Neural progenitor cell (in vitro differentiated cells): ENCODE data around the gene KRTAP6-1. TPM values are rescaled to one million over a fixed set of nuclear protein-coding genes. Genes with fewer than 3 reads are reported as not detected.

Source experiments
- DNase-seq: peaks from one replicate; pipeline ENCODE4 v3.0.0-alpha.2; 2016; ENCODE audit warnings: low spot score
- H2AFZ ChIP-seq: fragments of 200-600 bp; sonication (generic); replicated peaks from 2 replicates; pipeline ENCODE4 v1.6.1; 2016; ENCODE audit warnings: antibody characterized with exemption
- H3F3A ChIP-seq: fragments of 200-600 bp; sonication (generic); 2 replicates; pipeline ENCODE4 v1.6.1; 2016; ENCODE audit warnings: antibody characterized with exemption, low read depth
- H3K27ac ChIP-seq: fragments of 200-600 bp; sonication (generic); 2 replicates; pipeline ENCODE4 v1.5.1; 2016; ENCODE audit warnings: mild to moderate bottlenecking
- H3K27me3 ChIP-seq: fragments of 200-600 bp; sonication (generic); 2 replicates; pipeline ENCODE4 v1.6.1; 2016; ENCODE audit warnings: mild to moderate bottlenecking, moderate library complexity
- H3K36me3 ChIP-seq: fragments of 200-600 bp; sonication (generic); 2 replicates; pipeline ENCODE4 v1.5.1; 2016
- H3K4me1 ChIP-seq: fragments of 200-600 bp; sonication (generic); 2 replicates; pipeline ENCODE4 v1.6.1; 2016; ENCODE audit warnings: mixed run types
- H3K4me2 ChIP-seq: fragments of 200-600 bp; sonication (generic); 2 replicates; pipeline ENCODE4 v1.6.1; 2016
- H3K4me3 ChIP-seq: fragments of 200-600 bp; sonication (generic); 2 replicates; pipeline ENCODE4 v1.5.1; 2016
- H3K79me2 ChIP-seq: fragments of 200-600 bp; sonication (generic); 2 replicates; pipeline ENCODE4 v1.6.1; 2016; ENCODE audit warnings: low read depth
- H3K9ac ChIP-seq: fragments of 200-600 bp; sonication (generic); 2 replicates; pipeline ENCODE4 v1.6.1; 2016
- H3K9me3 ChIP-seq: fragments of 200-600 bp; sonication (generic); 2 replicates; pipeline ENCODE4 v1.5.1; 2016; ENCODE audit warnings: low read depth
- H4K20me1 ChIP-seq: fragments of 200-600 bp; sonication (generic); 2 replicates; pipeline ENCODE4 v1.6.1; 2016; ENCODE audit warnings: low read depth
- H3K27ac Mint-ChIP-seq: 3 replicates; pipeline ENCODE4 v1.8.0; 2021; ENCODE audit warnings: mixed read lengths
- H3K27me3 Mint-ChIP-seq: 2 replicates; pipeline ENCODE4 v1.8.0; 2022; ENCODE audit warnings: low read depth, mild to moderate bottlenecking, inconsistent platforms, moderate library complexity, mixed read lengths; ENCODE audit not compliant: insufficient read depth
- H3K36me3 Mint-ChIP-seq: 3 replicates; pipeline ENCODE4 v1.8.0; 2021; ENCODE audit warnings: mixed read lengths
- H3K4me1 Mint-ChIP-seq: 3 replicates; pipeline ENCODE4 v1.8.0; 2021; ENCODE audit warnings: mixed read lengths
- H3K4me3 Mint-ChIP-seq: 3 replicates; pipeline ENCODE4 v1.8.0; 2021; ENCODE audit warnings: mild to moderate bottlenecking, moderate library complexity, mixed read lengths
- H3K9me3 Mint-ChIP-seq: 3 replicates; pipeline ENCODE4 v1.8.0; 2020; ENCODE audit warnings: mixed read lengths
- EZH2 ChIP-seq: fragments of 200-600 bp; sonication (generic); IDR thresholded peaks from 2 replicates; pipeline ENCODE4 v1.6.1; 2017; ENCODE audit warnings: antibody characterized with exemption, mild to moderate bottlenecking, moderate library complexity
- EZH2phosphoT487 ChIP-seq: fragments of 200-600 bp; sonication (generic); IDR thresholded peaks from 2 replicates; pipeline ENCODE4 v1.6.1; 2017; ENCODE audit warnings: antibody characterized with exemption
- total RNA-seq: library from RNA; depleted of rRNA; stranded (reverse); fragments of >200 nt; gene quantifications from 2 replicates; pipeline ENCODE4 v1.2.3, GENCODE V29; 2015; ENCODE audit warnings: low replicate concordance
- TF ChIP-seq, protein P1 (sequence below): fragments of 200-600 bp; sonication (generic); IDR thresholded peaks from 2 replicates; pipeline ENCODE4 v1.5.1; 2017; ENCODE audit warnings: antibody characterized with exemption, mild to moderate bottlenecking

Gene KRTAP6-1
- total RNA-seq, 1 donor from 2014 or later, result not detected

DNA sequence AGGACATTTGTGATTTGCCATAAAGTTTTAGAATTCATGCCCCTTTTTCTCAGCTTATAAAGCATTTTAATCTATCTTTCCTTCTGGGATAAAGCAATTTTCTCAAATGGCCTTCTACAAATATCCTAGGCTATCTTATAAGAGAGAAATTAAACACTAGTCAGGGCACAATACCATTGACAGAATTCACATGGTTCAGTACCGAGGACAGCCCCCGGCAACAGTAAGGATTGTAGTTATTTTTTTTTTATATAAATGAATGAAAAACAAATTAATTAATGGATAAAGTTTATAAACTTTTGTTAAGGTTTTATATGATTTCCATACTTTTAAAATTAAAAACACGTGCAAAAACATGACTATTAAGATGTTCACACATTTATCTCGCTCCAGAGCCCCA lies 14.4 kb upstream of the KRTAP6-1 start:
- no peak overlapping the region for H3K4me2 ChIP-seq
- no peaks in the 10 kb centered on the region for H3K79me2 ChIP-seq
- no peak overlapping the region for H3K27ac Mint-ChIP-seq
- no peak overlapping the region for H3K4me3 Mint-ChIP-seq
- no peak overlapping the region for H2AFZ ChIP-seq
- H3K27ac ChIP-seq, result no peak overlapping the region
- no peaks in the 10 kb centered on the region for H3K36me3 ChIP-seq
- no peak for DNase-seq
- no peaks in the 10 kb centered on the region for H3K27me3 ChIP-seq
- no peaks in the 10 kb centered on the region for H3K4me1 ChIP-seq
- peaks cover 3% of the 10 kb centered on the region for H3K9me3 ChIP-seq
- H3K9ac ChIP-seq, result no peak overlapping the region
- no peaks in the 10 kb centered on the region for H3K4me1 Mint-ChIP-seq
- TF ChIP-seq, protein P1, sequence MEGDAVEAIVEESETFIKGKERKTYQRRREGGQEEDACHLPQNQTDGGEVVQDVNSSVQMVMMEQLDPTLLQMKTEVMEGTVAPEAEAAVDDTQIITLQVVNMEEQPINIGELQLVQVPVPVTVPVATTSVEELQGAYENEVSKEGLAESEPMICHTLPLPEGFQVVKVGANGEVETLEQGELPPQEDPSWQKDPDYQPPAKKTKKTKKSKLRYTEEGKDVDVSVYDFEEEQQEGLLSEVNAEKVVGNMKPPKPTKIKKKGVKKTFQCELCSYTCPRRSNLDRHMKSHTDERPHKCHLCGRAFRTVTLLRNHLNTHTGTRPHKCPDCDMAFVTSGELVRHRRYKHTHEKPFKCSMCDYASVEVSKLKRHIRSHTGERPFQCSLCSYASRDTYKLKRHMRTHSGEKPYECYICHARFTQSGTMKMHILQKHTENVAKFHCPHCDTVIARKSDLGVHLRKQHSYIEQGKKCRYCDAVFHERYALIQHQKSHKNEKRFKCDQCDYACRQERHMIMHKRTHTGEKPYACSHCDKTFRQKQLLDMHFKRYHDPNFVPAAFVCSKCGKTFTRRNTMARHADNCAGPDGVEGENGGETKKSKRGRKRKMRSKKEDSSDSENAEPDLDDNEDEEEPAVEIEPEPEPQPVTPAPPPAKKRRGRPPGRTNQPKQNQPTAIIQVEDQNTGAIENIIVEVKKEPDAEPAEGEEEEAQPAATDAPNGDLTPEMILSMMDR, result no peak
- no peak for TF ChIP-seq EZH2phosphoT487
- no peak for TF ChIP-seq EZH2
- H3K27me3 Mint-ChIP-seq, result peaks cover 2% of the 10 kb centered on the region
- H3F3A ChIP-seq, result no peaks in the 10 kb centered on the region
- no peak overlapping the region for H3K4me3 ChIP-seq
- no peaks in the 10 kb centered on the region for H3K36me3 Mint-ChIP-seq
- no peaks in the 10 kb centered on the region for H4K20me1 ChIP-seq
- peaks cover 3% of the 10 kb centered on the region for H3K9me3 Mint-ChIP-seq

DNA sequence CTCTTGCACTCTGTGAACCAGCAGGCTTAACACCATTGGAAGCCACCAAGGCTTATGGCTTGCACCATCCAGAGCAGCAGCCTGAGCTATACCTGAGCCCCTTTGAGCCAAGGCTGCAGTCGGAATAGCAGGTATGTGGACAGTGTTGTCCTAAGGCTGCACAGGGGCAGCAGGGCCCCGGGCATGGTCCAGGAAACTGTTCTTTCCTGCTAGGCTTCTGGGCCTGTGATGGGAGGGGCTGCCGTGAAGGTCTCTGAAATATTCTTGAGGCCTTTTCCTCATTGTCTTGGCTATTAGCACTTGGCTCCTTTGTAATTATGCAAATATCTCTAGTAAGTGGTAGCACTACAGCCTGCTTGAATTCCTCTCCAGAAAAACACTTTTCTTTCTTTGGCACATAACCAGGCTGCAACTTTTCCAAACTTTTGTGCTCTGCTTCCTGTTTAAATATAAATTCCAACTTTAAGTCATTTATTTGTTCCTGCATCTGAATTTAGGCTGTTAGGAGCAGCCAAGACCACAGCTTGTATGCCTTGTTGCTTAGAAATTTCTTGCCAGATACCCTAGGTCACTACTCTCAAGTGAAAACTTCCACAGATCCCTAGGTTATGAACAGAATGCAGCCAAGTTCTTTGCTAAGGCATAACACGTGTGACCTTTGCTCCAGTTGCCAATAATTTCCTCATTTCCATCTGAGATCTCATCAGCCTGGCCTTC lies 11.9 kb upstream of the KRTAP6-1 start:
- Histone ChIP-seq H3K36me3 (no peaks in the 10 kb centered on the region), H3K9me3 (peaks cover 3% of the 10 kb centered on the region), H3K4me3 (no peak overlapping the region), H3F3A (no peaks in the 10 kb centered on the region), H3K4me2 (no peak overlapping the region), H3K27me3 (no peaks in the 10 kb centered on the region), H3K79me2 (no peaks in the 10 kb centered on the region), H4K20me1 (no peaks in the 10 kb centered on the region), H2AFZ (no peak overlapping the region), H3K9ac (no peak overlapping the region), H3K27ac (no peak overlapping the region), H3K4me1 (no peaks in the 10 kb centered on the region)
- DNase-seq, result no peak
- peaks cover 3% of the 10 kb centered on the region for H3K9me3 Mint-ChIP-seq
- no peak for TF ChIP-seq EZH2
- no peak overlapping the region for H3K4me3 Mint-ChIP-seq
- H3K27me3 Mint-ChIP-seq, result peaks cover 2% of the 10 kb centered on the region
- no peak overlapping the region for H3K27ac Mint-ChIP-seq
- H3K36me3 Mint-ChIP-seq, result no peaks in the 10 kb centered on the region
- H3K4me1 Mint-ChIP-seq, result no peaks in the 10 kb centered on the region

DNA sequence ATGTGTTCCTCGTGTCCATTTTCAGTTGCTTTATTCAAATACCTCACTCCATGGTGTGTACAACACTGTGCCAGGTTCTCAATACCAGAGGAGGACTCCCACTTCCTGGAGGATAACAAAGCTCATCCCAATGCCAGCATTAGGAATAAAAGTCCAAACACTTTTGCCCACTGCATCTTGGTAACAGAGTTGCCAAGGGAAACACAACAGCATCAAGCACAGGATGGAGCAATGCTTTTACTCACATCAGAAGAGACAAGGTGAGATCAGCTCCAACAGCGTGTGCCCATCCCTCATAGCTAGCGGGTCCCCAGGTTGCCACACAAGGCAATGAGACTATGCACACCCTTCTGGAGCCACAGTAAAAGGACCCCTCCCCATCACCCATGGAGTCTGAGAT lies 9.6 kb upstream of the KRTAP6-1 start:
- Histone ChIP-seq H3K27me3 (no peaks in the 10 kb centered on the region), H4K20me1 (no peaks in the 10 kb centered on the region), H3K9me3 (peaks cover 13% of the 10 kb centered on the region), H3K79me2 (no peaks in the 10 kb centered on the region), H3F3A (no peaks in the 10 kb centered on the region), H3K4me1 (no peaks in the 10 kb centered on the region), H3K9ac (no peak overlapping the region), H3K36me3 (no peaks in the 10 kb centered on the region), H3K27ac (no peak overlapping the region), H3K4me2 (no peak overlapping the region), H3K4me3 (no peak overlapping the region), H2AFZ (no peak overlapping the region)
- H3K27ac Mint-ChIP-seq, result no peak overlapping the region
- H3K4me3 Mint-ChIP-seq, result no peak overlapping the region
- peaks cover 3% of the 10 kb centered on the region for H3K9me3 Mint-ChIP-seq
- DNase-seq, result no peak
- no peaks in the 10 kb centered on the region for H3K4me1 Mint-ChIP-seq
- no peak for TF ChIP-seq EZH2
- no peak for TF ChIP-seq EZH2phosphoT487
- TF ChIP-seq, protein P1, result no peak
- H3K36me3 Mint-ChIP-seq, result no peaks in the 10 kb centered on the region
- H3K27me3 Mint-ChIP-seq, result peaks cover 2% of the 10 kb centered on the region

DNA sequence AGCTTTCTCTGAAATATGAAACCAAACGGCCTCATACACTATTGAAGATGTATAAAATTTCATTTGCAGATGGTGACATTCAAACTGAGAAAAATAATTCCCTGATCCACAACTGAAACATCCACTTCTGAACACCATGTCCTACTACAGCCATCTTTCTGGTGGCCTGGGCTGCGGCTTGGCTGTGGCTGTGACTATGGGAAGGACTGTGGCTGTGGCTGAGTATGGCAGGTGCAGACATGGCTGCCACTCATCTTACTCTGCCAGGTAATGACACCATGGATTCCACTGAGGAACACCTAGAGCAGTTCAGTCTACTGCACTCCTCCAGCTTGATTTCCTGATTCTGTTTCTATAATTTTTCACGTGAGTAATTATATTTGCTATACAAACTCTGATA lies 6.8 kb upstream of the KRTAP6-1 start, which contains the start of gene KRTAP20-4:
Gene KRTAP20-4, plus strand, starts transcription at position 106 of the 400 bp plus-strand sequence.
- Histone ChIP-seq H3F3A (no peaks in the 10 kb centered on the region), H3K79me2 (no peaks in the 10 kb centered on the region), H3K4me2 (no peak within 1 kb of the TSS), H2AFZ (no peak within 1 kb of the TSS), H3K27ac (no peak within 1 kb of the TSS), H3K9me3 (peaks cover 15% of the 10 kb centered on the region), H3K9ac (no peak within 1 kb of the TSS), H3K4me3 (no peak within 1 kb of the TSS), H3K4me1 (no peaks in the 10 kb centered on the region), H4K20me1 (no peaks in the 10 kb centered on the region), H3K36me3 (no peaks in the 10 kb centered on the region), H3K27me3 (no peaks in the 10 kb centered on the region)
- Mint-ChIP-seq H3K27ac (no peak within 1 kb of the TSS), H3K36me3 (no peaks in the 10 kb centered on the region), H3K4me3 (no peak within 1 kb of the TSS), H3K27me3 (peaks cover 2% of the 10 kb centered on the region), H3K4me1 (no peaks in the 10 kb centered on the region), H3K9me3 (peaks cover 3% of the 10 kb centered on the region)
- TF ChIP-seq, protein P1, result no peak
- TF ChIP-seq EZH2phosphoT487 (no peak), EZH2 (no peak)
- DNase-seq, result no peak
